MM.1S (cell line): ENCODE data around the gene MAGEF1.

Experiments used
- EZH2 ChIP-seq: fragments of 300-600 bp; sonication (generic); optimal IDR thresholded peaks from 2 replicates; pipeline ENCODE3; 2017; ENCODE audit warnings: low read depth, mild to moderate bottlenecking, antibody characterized with exemption, low read length, mixed read lengths
- TF ChIP-seq, protein P1 (sequence below): fragments of 300-600 bp; sonication (generic); IDR thresholded peaks from 2 replicates; pipeline ENCODE4 v1.5.1; 2016; ENCODE audit warnings: antibody characterized with exemption, low read length, mixed read lengths

DNA sequence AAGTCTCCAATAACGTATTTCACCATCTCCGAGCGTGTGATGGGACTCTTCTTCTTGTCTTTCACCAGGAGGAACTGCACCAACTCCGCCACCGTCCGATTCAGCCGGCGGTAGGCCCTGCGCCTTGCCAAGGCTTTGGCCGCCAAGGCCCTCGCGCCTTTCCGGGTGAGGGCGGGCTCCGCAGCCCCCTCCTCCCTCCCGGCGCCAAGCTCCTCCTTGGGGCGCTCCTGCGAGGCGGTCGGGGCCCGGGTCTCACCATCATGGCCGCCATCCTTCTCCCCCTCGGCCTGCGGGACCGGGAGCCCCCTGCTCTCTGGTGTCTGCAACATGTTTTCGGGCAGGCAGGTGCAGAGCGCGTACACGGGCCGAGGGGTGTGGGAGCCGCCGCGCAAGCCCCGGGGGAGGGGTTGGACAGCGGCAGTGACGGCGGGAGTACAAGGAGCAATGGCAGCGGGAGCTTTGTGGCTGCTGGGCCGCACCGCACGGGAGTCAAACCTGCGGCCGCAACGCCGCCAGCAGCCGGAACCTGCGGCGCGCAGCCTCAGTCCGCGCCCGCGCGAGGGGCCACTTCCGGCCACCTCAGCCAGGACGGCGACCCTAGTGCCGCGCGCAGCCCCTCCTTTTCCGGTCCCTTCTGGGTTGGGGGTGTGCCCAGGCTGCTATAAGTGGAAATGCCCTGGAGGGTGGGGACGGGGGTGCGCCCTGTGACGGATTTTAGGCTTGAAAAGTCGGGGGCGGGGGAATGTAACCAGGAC lies at the start of gene MAGEF1:
- no peak for TF ChIP-seq EZH2
- TF ChIP-seq, protein P1, sequence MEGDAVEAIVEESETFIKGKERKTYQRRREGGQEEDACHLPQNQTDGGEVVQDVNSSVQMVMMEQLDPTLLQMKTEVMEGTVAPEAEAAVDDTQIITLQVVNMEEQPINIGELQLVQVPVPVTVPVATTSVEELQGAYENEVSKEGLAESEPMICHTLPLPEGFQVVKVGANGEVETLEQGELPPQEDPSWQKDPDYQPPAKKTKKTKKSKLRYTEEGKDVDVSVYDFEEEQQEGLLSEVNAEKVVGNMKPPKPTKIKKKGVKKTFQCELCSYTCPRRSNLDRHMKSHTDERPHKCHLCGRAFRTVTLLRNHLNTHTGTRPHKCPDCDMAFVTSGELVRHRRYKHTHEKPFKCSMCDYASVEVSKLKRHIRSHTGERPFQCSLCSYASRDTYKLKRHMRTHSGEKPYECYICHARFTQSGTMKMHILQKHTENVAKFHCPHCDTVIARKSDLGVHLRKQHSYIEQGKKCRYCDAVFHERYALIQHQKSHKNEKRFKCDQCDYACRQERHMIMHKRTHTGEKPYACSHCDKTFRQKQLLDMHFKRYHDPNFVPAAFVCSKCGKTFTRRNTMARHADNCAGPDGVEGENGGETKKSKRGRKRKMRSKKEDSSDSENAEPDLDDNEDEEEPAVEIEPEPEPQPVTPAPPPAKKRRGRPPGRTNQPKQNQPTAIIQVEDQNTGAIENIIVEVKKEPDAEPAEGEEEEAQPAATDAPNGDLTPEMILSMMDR, result 0 out of 2 replicates have a peak, but pooled peaks have one; percentile 0
